CD4-positive, alpha-beta T cell treated with Interleukin-4 for 4 hours (primary cell): Measurements from ENCODE around the gene MGA.

ENCODE experiments used
- DNase-seq: peaks from one replicate; pipeline ENCODE4 v3.0.0-alpha.2; 2020

Gene MGA

DNA sequence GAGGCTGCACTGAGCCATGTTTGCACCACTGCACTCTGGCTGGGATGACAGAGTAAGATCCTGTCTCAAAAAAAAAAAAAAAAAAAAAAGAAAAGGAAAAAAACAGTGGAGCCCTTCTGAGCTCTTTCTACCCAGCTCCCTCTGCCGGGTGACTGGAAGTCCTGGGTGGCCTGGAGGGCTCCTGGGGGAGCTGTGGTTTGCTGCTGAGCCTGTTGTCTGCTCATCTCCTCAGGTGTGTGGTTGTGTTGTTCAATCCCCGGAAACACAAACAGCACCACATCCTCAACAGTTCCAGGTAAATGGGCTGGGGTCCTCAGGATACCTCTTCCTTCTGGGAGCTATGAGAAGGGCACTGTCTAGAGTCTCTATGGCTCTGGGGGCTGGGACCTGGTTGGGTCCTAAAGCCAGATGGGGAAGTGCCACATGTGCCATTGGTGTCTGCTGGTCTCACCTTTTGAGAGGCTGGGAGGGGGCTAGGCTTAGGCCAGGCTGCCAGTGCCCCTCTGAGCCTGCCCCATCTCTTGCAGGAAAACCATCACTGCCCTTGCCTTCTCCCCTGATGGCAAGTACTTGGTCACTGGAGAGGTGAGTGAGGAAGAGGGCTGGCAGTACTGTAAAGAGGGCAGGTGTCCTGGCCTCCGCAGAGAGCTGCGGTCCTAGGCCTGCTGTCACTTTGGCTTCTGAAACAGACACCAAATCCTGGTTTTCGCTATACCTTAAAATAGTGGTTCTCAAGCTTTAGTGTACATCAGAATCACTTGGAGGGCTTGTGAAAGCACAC is 150.6 kb downstream of the MGA start:
- DNase-seq, result no peak

DNA sequence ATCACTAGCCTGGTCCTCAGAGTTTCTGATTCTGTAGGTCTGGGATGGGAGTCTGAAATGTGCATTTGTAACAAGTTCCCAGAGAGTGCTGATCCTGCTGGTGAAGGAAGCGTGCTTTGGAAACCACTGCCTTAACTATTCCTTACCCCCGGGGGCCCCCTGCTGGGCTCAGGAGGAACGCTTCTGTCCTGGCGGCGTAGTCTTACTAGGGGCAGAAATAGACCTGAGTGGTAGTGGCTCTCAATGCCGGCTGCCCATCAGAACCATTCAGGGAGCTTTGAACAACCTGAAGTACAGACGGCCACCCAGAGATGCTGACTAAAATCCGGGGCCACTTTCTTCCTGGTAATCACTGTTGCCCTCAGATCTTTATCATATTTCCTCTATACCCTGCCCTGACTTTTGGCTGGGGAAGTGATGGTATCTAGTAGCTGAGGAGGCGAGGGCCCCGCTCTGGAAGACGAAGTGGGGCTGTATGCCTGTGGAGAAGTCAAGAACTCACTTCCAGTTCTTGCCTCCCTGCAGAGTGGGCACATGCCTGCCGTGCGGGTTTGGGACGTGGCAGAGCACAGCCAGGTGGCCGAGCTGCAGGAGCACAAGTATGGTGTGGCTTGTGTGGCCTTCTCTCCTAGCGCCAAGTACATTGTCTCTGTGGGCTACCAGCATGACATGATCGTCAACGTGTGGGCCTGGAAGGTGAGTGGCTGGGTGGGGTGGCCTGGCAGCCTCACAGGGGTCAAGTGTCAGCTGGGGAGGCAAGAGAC is 151.4 kb downstream of the MGA start:
- DNase-seq, result peak; percentile 72

DNA sequence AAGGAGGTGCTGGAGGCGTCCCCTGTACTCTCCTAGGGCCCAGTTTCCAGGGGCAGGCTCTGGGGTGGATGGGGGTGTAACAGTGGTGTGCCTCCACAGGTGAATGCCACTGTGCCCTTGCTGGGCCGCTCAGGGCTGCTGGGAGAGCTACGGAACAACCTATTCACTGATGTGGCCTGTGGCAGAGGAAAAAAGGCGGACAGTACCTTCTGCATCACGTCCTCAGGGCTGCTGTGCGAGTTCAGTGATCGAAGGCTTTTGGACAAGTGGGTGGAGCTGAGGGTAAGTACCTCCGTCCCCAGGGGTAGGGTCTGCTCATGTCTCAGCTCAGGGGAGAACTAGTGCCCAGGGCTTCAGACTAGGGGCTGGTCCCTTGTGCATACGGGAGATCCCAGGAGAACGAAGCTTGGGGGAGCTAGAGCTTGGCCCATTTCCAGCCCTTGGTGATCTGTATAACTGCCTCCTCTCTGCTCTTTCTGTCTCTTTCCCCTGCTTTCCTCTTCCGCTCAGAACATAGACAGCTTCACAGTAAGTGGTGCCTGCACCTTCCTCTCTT is 152.7 kb downstream of the MGA start:
- no peak for DNase-seq

DNA sequence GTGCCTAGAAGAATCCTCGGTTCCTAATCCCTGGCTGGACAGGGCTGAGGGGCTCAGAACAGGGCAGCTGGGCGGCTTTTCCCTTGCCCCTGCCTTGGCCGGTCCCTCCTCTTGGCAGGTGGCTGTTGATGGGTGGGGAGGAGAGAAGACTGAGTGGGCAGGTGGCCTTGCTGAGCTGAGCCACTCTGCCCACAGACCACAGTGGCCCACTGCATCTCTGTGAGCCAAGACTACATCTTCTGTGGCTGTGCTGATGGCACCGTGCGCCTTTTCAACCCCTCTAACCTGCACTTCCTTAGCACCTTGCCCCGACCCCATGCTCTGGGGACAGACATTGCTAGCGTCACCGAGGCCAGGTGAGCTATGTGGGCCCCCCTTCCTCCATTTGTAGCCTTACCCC is 153.2 kb downstream of the MGA start:
- DNase-seq, result no peak

DNA sequence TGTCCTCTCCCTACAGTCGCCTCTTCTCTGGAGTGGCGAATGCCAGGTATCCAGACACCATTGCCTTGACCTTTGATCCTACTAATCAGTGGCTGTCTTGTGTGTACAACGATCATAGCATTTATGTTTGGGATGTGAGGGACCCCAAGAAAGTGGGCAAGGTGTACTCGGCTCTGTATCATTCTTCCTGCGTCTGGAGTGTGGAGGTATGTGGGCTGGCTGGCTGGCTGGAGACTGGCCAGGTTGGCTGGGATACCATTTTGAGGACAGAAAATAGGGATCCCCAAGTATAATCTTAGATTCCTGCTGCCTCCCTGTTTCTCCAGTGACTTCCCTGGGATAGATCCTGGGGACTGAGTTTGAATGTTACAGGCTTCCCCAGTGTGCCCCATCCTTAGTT is 154.3 kb downstream of the MGA start:
- DNase-seq, result no peak

DNA sequence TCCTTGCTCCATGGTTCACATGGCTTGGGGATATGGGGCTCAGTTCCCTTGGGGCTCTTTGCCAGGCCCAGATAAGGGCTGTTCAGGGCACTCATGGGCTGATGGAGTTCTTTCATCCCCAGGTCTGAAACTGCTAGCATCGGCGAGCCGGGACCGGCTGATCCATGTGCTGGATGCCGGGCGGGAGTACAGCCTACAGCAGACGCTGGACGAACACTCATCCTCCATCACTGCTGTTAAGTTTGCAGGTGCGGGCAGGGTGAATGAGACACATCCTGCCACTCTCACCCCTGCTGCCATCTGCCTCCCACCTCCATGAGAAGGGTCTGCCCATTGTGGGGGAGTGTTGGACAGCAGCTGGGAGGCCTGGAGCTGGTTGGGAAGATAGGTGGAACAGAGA is 156.6 kb downstream of the MGA start:
- DNase-seq, result no peak

DNA sequence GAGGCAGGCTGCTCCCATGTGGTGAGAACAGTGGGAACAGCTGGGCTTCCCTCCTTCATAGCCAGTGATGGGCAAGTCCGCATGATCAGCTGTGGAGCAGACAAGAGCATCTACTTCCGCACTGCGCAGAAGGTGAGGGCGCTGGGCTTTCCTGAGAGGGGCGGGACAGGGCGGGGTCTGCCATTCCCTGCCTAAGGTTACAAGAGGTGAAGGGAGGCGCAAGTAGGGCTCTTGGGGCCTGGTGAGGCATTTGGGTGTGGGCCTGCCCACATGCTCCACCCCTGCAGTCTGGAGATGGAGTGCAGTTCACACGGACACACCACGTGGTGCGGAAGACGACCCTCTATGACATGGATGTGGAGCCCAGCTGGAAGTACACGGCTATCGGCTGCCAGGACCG is 157.1 kb downstream of the MGA start:
- no peak for DNase-seq

DNA sequence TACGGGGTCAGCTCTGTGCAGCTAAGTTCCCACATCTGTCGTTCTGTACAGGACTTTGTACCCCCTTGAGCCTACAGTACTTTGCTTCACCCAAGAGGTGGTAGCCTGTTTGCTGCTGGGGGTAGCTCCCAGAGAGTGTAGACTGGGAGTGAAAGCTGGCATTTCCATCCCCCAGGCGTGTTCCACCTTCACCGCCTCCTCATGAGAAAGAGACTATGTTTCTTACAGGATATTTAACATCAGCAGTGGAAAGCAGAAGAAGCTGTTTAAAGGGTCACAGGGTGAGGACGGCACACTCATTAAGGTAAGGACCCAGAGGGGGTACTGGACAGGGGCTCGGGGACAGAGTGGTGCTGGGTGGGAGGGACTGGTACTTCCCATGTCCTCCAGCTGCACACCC is 157.6 kb downstream of the MGA start:
- DNase-seq, result no peak

DNA sequence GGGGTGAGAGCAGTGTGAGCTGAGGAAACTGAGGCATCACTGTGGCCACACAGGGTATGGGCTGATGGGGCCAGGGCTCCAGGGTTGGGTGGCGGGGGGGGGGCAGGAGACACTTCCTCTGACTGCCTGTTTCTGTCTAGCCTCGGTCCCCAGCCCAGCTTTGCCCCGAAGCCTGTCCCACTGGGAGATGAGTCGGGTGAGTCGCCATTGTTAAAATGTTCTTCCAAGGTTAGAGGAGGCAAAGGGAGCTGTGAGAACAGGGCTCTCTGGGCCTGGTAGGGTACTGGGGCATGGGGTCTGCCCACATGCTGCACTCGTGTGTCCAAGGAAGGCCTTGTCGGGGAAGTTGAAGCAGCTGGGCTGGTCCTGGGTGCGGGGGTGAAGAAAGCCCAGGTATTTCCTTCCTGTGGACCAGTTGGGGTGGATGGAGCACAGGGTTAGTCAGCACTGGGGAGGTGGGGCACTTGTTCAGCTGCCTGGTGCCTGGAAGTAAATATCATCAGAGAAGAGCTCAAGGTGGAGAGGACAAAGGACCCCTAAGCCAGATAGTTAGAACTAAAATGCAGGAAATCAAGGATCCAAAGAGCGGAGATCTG is 159.3 kb downstream of the MGA start:
- no peak for DNase-seq

DNA sequence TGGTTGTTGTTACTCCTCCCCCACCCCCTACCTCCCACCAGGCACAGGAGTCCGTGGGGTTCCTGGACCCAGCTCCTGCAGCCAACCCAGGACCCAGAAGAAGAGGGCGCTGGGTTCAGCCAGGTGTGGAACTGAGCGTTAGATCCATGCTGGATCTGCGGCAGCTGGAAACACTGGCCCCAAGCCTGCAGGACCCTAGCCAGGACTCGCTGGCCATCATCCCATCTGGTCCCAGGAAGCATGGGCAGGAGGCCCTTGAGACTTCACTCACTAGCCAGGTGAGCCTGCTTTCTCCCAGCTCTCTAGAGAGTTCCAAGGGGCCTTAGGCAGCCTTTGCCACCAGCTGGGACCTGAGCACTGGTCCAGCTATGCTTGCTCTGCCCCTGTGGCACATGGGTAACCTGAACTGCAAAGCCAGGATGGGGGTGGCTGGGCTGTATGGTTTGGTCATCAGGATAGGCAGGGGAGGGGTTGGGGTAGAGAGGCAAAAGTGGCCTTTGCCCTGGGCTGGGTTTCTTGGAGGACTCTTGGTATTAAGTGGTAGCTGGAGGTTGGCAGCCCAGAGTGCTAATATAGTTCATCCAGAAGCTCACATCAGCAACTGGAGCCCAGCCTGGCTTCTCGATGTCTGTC is 160.7 kb downstream of the MGA start:
- no peak for DNase-seq

DNA sequence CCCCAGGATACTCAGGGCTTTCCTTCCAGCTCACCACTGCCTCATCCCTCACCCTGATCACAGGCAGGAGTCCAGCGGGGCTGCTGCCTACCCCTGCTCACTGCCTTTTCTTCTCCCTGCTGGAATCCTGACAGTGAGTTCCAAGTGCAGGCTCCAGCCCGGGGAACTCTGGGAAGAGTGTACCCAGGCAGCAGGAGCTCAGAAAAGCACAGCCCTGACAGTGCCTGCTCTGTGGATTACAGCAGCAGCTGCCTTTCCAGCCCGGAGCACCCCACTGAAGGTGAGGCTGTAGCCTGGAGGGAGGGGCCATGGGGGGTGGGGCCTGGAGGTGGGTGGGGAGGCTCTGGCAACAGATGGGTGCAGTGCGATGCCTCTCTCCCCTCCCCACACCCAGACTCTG is 161.6 kb downstream of the MGA start:
- DNase-seq, result no peak

DNA sequence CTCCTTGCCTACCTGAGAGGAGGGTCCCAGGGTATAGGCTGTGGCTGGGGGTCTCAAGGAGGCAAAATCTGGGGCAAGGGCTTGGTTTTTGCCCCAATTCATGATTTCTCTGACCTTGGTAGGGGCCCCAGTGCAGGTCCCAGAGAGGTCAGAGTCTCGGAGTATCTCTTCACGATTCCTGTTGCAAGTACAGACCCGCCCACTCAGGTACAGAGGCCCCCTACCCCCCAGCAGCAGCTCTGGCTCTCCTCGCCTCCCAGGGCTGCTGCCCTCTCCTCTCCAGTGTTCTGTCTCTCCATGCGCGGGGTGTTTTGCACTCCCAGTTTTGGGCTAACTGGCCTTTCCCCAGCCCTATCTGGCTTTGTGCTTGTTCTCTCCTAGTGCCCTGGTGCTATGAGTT is 162.3 kb downstream of the MGA start:
- DNase-seq, result no peak
